T-helper 17 cell (primary cell): ENCODE data around the gene NHLRC1. TPM values are rescaled to one million over a fixed set of nuclear protein-coding genes. Genes with fewer than 3 reads are reported as not detected.

Experiments used
- ATAC-seq: fragments of 150-1000 bp; cut with Tn5 transposase; 2 replicates; pipeline ENCODE4 v1.10.0; 2021; ENCODE audit warnings: mild to moderate bottlenecking, moderate library complexity
- DNase-seq, 3 donors: peaks; one replicate each; pipeline versions ENCODE4 v3.0.0 to v3.0.0-alpha.2; 2020 to 2021
- H3K9me3 ChIP-seq: one replicate; pipeline ENCODE4 v1.7.0; 2013; ENCODE audit warnings: low read length, mild to moderate bottlenecking; ENCODE audit not compliant: control insufficient read depth, poor library complexity, severe bottlenecking
- H3K27ac Mint-ChIP-seq: one replicate; pipeline ENCODE4 v1.8.0; 2022; ENCODE audit warnings: mild to moderate bottlenecking, moderate library complexity, mixed read lengths
- H3K27me3 Mint-ChIP-seq: one replicate; pipeline ENCODE4 v1.8.0; 2022; ENCODE audit warnings: mixed read lengths
- H3K36me3 Mint-ChIP-seq: one replicate; pipeline ENCODE4 v1.8.0; 2022; ENCODE audit warnings: low read depth, mixed read lengths
- H3K4me1 Mint-ChIP-seq: one replicate; pipeline ENCODE4 v1.8.0; 2022; ENCODE audit warnings: mild to moderate bottlenecking, mixed read lengths
- H3K4me3 Mint-ChIP-seq: one replicate; pipeline ENCODE4 v1.8.0; 2022; ENCODE audit warnings: mild to moderate bottlenecking, moderate library complexity, mixed read lengths
- total RNA-seq, 4 donors: library from RNA in 2 of 4; stranded (reverse) in 2 of 4; gene quantifications; one replicate each; pipeline ENCODE4 v1.2.3 and lab custom pipeline; 2022 to 2026

The NHLRC1 gene
- total RNA-seq, 2 donors from 2014 or later = 0.13 to 0.37 TPM

- no peaks in the 10 kb centered on the region for H3K4me1 Mint-ChIP-seq
- no peaks in the 10 kb centered on the region for H3K9me3 ChIP-seq
- H3K27ac Mint-ChIP-seq = no peak overlapping the region
- no peaks in the 10 kb centered on the region for H3K36me3 Mint-ChIP-seq
- DNase-seq (no peak), ATAC-seq (no peak)
- no peak overlapping the region for H3K4me3 Mint-ChIP-seq
- H3K27me3 Mint-ChIP-seq = peaks cover 15% of the 10 kb centered on the region
These were observed 32.1 kb downstream of the NHLRC1 start for GRCh38 chr6:18090349-18090786.

- Mint-ChIP-seq H3K27ac (no peak overlapping the region), H3K4me3 (no peak overlapping the region), H3K36me3 (no peaks in the 10 kb centered on the region), H3K27me3 (peaks cover 24% of the 10 kb centered on the region), H3K4me1 (no peaks in the 10 kb centered on the region)
- H3K9me3 ChIP-seq = no peaks in the 10 kb centered on the region
- DNase-seq (no peak), ATAC-seq (no peak)
These were observed 33.8 kb downstream of the NHLRC1 start for GRCh38 chr6:18088419-18089296.

- Mint-ChIP-seq H3K27ac (no peak overlapping the region), H3K36me3 (no peaks in the 10 kb centered on the region), H3K4me1 (no peaks in the 10 kb centered on the region), H3K4me3 (no peak overlapping the region), H3K27me3 (peaks cover 24% of the 10 kb centered on the region)
- ATAC-seq = no peak
- DNase-seq = no peak
- no peaks in the 10 kb centered on the region for H3K9me3 ChIP-seq
These were observed 34.9 kb downstream of the NHLRC1 start for GRCh38 chr6:18087396-18088165.

- no peaks in the 10 kb centered on the region for H3K4me1 Mint-ChIP-seq
- DNase-seq = no peak
- H3K36me3 Mint-ChIP-seq = peaks cover 2% of the 10 kb centered on the region
These were observed 41.3 kb downstream of the NHLRC1 start for GRCh38 chr6:18081025-18081668.

GRCh38 chr6:18080544-18080943 lies 41.9 kb downstream of the NHLRC1 start:
- H3K27ac Mint-ChIP-seq = no peak overlapping the region
- H3K4me1 Mint-ChIP-seq = no peaks in the 10 kb centered on the region

More at GRCh38 chr6:18081025-18081668, 41.3 kb downstream of the NHLRC1 start:
- ATAC-seq = no peak
- H3K4me3 Mint-ChIP-seq = no peak overlapping the region
- no peaks in the 10 kb centered on the region for H3K9me3 ChIP-seq
- H3K27ac Mint-ChIP-seq = no peak overlapping the region
- H3K27me3 Mint-ChIP-seq = peaks cover 18% of the 10 kb centered on the region

GRCh38 chr6:18078866-18079265 lies 43.6 kb downstream of the NHLRC1 start:
- H3K4me1 Mint-ChIP-seq = no peaks in the 10 kb centered on the region
- no peaks in the 10 kb centered on the region for H3K9me3 ChIP-seq
- no peak overlapping the region for H3K27ac Mint-ChIP-seq
- H3K36me3 Mint-ChIP-seq = peaks cover 2% of the 10 kb centered on the region
- ATAC-seq (no peak), DNase-seq (no peak)
- no peak overlapping the region for H3K4me3 Mint-ChIP-seq
- H3K27me3 Mint-ChIP-seq = peaks cover 8% of the 10 kb centered on the region

More at GRCh38 chr6:18080544-18080943, 41.9 kb downstream of the NHLRC1 start:
- no peak overlapping the region for H3K4me3 Mint-ChIP-seq
- DNase-seq = no peak
- H3K9me3 ChIP-seq = no peaks in the 10 kb centered on the region
- peaks cover 18% of the 10 kb centered on the region for H3K27me3 Mint-ChIP-seq
- H3K36me3 Mint-ChIP-seq = peaks cover 2% of the 10 kb centered on the region
- ATAC-seq = no peak

GRCh38 chr6:18076231-18076630 lies 46.2 kb downstream of the NHLRC1 start:
- peaks cover 6% of the 10 kb centered on the region for H3K27me3 Mint-ChIP-seq
- H3K4me3 Mint-ChIP-seq = no peak overlapping the region
- no peak overlapping the region for H3K27ac Mint-ChIP-seq
- no peak for DNase-seq
- ATAC-seq = no peak
- peaks cover 2% of the 10 kb centered on the region for H3K36me3 Mint-ChIP-seq
- no peaks in the 10 kb centered on the region for H3K4me1 Mint-ChIP-seq
- H3K9me3 ChIP-seq = no peaks in the 10 kb centered on the region

GRCh38 chr6:18072841-18073240 lies 49.6 kb downstream of the NHLRC1 start:
- H3K27ac Mint-ChIP-seq = no peak overlapping the region
- H3K4me1 Mint-ChIP-seq = no peaks in the 10 kb centered on the region
- no peaks in the 10 kb centered on the region for H3K9me3 ChIP-seq
- peaks cover 4% of the 10 kb centered on the region for H3K27me3 Mint-ChIP-seq
- ATAC-seq (no peak), DNase-seq (no peak)
- no peaks in the 10 kb centered on the region for H3K36me3 Mint-ChIP-seq
- H3K4me3 Mint-ChIP-seq = no peak overlapping the region

- H3K27ac Mint-ChIP-seq = no peak overlapping the region
- peaks cover 4% of the 10 kb centered on the region for H3K27me3 Mint-ChIP-seq
- no peaks in the 10 kb centered on the region for H3K4me1 Mint-ChIP-seq
- no peak for DNase-seq
- no peaks in the 10 kb centered on the region for H3K36me3 Mint-ChIP-seq
- no peak overlapping the region for H3K4me3 Mint-ChIP-seq
- no peak for ATAC-seq
- H3K9me3 ChIP-seq = no peaks in the 10 kb centered on the region
These were observed 52.0 kb downstream of the NHLRC1 start for GRCh38 chr6:18070486-18070885.

Other genes with a start within 250 kb of the NHLRC1 start
- gene KIF13A, start 135.0 kb downstream of the NHLRC1 start, total RNA-seq = 1 to 10 TPM in 1 of 2 donors, under 1 TPM in 1; 0.68 to 1.4 TPM
- gene TPMT, start 32.4 kb upstream of the NHLRC1 start, total RNA-seq = 1 to 10 TPM; 4.4 to 6.1 TPM
- 1 to 10 TPM; 8.4 to 8.7 TPM for gene KDM1B, start 32.7 kb upstream of the NHLRC1 start, total RNA-seq
- 10 to 100 TPM; 70.5 to 73.1 TPM for gene DEK, start 141.9 kb upstream of the NHLRC1 start, total RNA-seq